Amniotic stem cell (primary cell): Measurements from ENCODE around the gene ANAPC13.
A peak's percentile ranks its signal among the peaks of the same experiment; 100 is the strongest.

Source experiments
- DNase-seq: peaks from one replicate; lab custom pipeline; 2025; lab: John Stamatoyannopoulos, UW

The ANAPC13 gene

GRCh38 chr3:134485718-134486576 is at the start of gene ANAPC13, which contains the start of gene CEP63:
TSS of gene ANAPC13 (minus strand) at chr3:134485985. CDS start at chr3:134482904, 3,081 bp downstream.
TSS of gene CEP63 (plus strand) at chr3:134486057. CDS start at chr3:134495321, 9,264 bp downstream.
- peak; percentile 90 for DNase-seq

GRCh38 chr3:134535186-134535970 is 49.6 kb upstream of the ANAPC13 start:
- no peak for DNase-seq

- DNase-seq = no peak
Observed at GRCh38 chr3:134533493-134533892, 47.7 kb upstream of the ANAPC13 start.

- no peak for DNase-seq
Observed at GRCh38 chr3:134527538-134528186, 41.9 kb upstream of the ANAPC13 start.

GRCh38 chr3:134527037-134527436 is 41.3 kb upstream of the ANAPC13 start:
- DNase-seq = no peak

GRCh38 chr3:134526319-134526718 is 40.5 kb upstream of the ANAPC13 start:
- no peak for DNase-seq

- no peak for DNase-seq
Observed at GRCh38 chr3:134525293-134525692, 39.5 kb upstream of the ANAPC13 start.

GRCh38 chr3:134522541-134522940 is 36.8 kb upstream of the ANAPC13 start:
- DNase-seq = no peak

GRCh38 chr3:134517791-134518190 is 32.0 kb upstream of the ANAPC13 start:
- DNase-seq = peak; percentile 3

GRCh38 chr3:134516905-134517304 is 31.1 kb upstream of the ANAPC13 start:
- no peak for DNase-seq

GRCh38 chr3:134511500-134511899 is 25.7 kb upstream of the ANAPC13 start:
- DNase-seq = no peak

GRCh38 chr3:134505485-134505884 is 19.7 kb upstream of the ANAPC13 start:
- DNase-seq = no peak

GRCh38 chr3:134504132-134504531 is 18.3 kb upstream of the ANAPC13 start:
- DNase-seq = no peak

GRCh38 chr3:134503266-134503665 is 17.5 kb upstream of the ANAPC13 start:
- no peak for DNase-seq

GRCh38 chr3:134496471-134497071 is 10.8 kb upstream of the ANAPC13 start:
- DNase-seq = no peak

- DNase-seq = no peak
Observed at GRCh38 chr3:134495980-134496379, 10.2 kb upstream of the ANAPC13 start.

GRCh38 chr3:134494495-134494894 is 8.7 kb upstream of the ANAPC13 start:
- no peak for DNase-seq

GRCh38 chr3:134487406-134487805 is 1.6 kb upstream of the ANAPC13 start:
- no peak for DNase-seq

GRCh38 chr3:134486577-134487041 is 824 bp upstream of the ANAPC13 start:
- no peak for DNase-seq

GRCh38 chr3:134485075-134485717 is 589 bp downstream of the ANAPC13 start:
- no peak for DNase-seq

- DNase-seq = peak; percentile 59
Observed at GRCh38 chr3:134483195-134483900, 2.4 kb downstream of the ANAPC13 start.
